B cell (primary cell): Measurements from ENCODE around the gene RNU6-7. TPM values are rescaled to one million over a fixed set of nuclear protein-coding genes. Genes with fewer than 3 reads are reported as not detected.

ENCODE experiments used
- ATAC-seq: fragments of 200-7000 bp; cut with Tn5 transposase; one replicate; pipeline ENCODE4 v1.10.0; 2021; ENCODE audit warnings: low read depth, mild to moderate bottlenecking, moderate number of reproducible peaks, moderate library complexity
- CTCF ChIA-PET: fragments of 350-600 bp; sonication (Branson Sonifier 250); formaldehyde crosslinking; loops from one replicate; lab custom pipeline; 2021; ENCODE audit warnings: antibody characterized with exemption, inconsistent platforms; lab: Charles Lee
- POLR2A ChIA-PET: fragments of 350-600 bp; sonication (Branson Sonifier 250); formaldehyde crosslinking; loops from one replicate; lab custom pipeline; 2021; ENCODE audit warnings: antibody characterized with exemption; lab: Charles Lee
- DNase-seq: peaks from one replicate; pipeline ENCODE4 v3.0.0; 2013
- H2AFZ ChIP-seq: 2 replicates; pipeline ENCODE4 v1.6.1; 2012; ENCODE audit warnings: mild to moderate bottlenecking, low read depth, low read length; ENCODE audit not compliant: insufficient read depth, poor library complexity, severe bottlenecking
- H3K27ac ChIP-seq, 2 donors: 1 replicate in 1 of 2; 2 replicates in 1 of 2; pipeline ENCODE4 v1.5.1; 2012 to 2013; ENCODE audit warnings: low read length in 2 of 2, mild to moderate bottlenecking in 2 of 2, moderate library complexity in 1 of 2
- H3K27me3 ChIP-seq, 4 experiments: fragments of 200-600 bp in 1 of 4; sonication (generic) in 1 of 4; replicated peaks in 1 of 4; 1 replicate in 2 of 4; 2 replicates in 2 of 4; pipeline versions ENCODE4 v1.6.1 to v1.7.0; 2013 to 2016; ENCODE audit warnings: low read length in 3 of 4, mild to moderate bottlenecking in 2 of 4, mixed read lengths in 1 of 4, moderate library complexity in 1 of 4; ENCODE audit not compliant: insufficient read depth in 4 of 4, control insufficient read depth in 3 of 4; ENCODE audit errors: control extremely low read depth in 1 of 4
- H3K36me3 ChIP-seq, 2 experiments: replicated peaks in 1 of 2; 1 replicate in 1 of 2; 2 replicates in 1 of 2; pipeline versions ENCODE4 v1.6.1 to v1.7.1; 2013; ENCODE audit warnings: low read length in 1 of 2; ENCODE audit not compliant: insufficient read depth in 2 of 2, control insufficient read depth in 1 of 2; ENCODE audit errors: control extremely low read depth in 1 of 2, extremely low read depth in 1 of 2
- H3K4me1 ChIP-seq, 2 donors: fragments of 200-600 bp in 1 of 2; sonication (generic) in 1 of 2; 1 replicate in 1 of 2; 2 replicates in 1 of 2; pipeline versions ENCODE4 v1.5.1 to v1.6.1; 2013 to 2017; ENCODE audit warnings: low read length in 2 of 2; ENCODE audit not compliant: control insufficient read depth in 2 of 2, insufficient read depth in 2 of 2
- H3K4me2 ChIP-seq: replicated peaks from 2 replicates; pipeline ENCODE3; 2012; ENCODE audit warnings: mild to moderate bottlenecking, low read depth, low read length; ENCODE audit not compliant: poor library complexity, severe bottlenecking
- H3K4me3 ChIP-seq, 5 experiments: fragments of 200-600 bp in 1 of 5; sonication (generic) in 1 of 5; 1 replicate in 3 of 5; 2 replicates in 2 of 5; pipeline versions ENCODE4 v1.5.1 to v1.7.0; 2011 to 2016; ENCODE audit warnings: low read length in 4 of 5, mild to moderate bottlenecking in 4 of 5, low read depth in 2 of 5, control low read depth in 1 of 5, moderate library complexity in 1 of 5; ENCODE audit not compliant: insufficient read depth in 1 of 5; ENCODE audit errors: control extremely low read depth in 1 of 5, extremely low read depth in 1 of 5
- H3K79me2 ChIP-seq: fragments of 200-600 bp; sonication (generic); one replicate; pipeline ENCODE4 v1.6.0; 2016; ENCODE audit warnings: low read length; ENCODE audit not compliant: control insufficient read depth, insufficient read depth
- H3K9ac ChIP-seq: fragments of 200-600 bp; sonication (generic); 2 replicates; pipeline ENCODE4 v1.6.1; 2017; ENCODE audit warnings: mild to moderate bottlenecking, low read length, moderate library complexity
- H3K9me3 ChIP-seq, 3 donors: one replicate each; pipeline versions ENCODE4 v1.6.1 to v1.7.1; 2013; ENCODE audit warnings: low read length in 2 of 3; ENCODE audit not compliant: control insufficient read depth in 2 of 3, insufficient read depth in 1 of 3; ENCODE audit errors: control extremely low read depth in 1 of 3
- H4K20me1 ChIP-seq: 2 replicates; pipeline ENCODE4 v1.6.0; 2012; ENCODE audit warnings: mild to moderate bottlenecking, low read length; ENCODE audit not compliant: insufficient read depth, control insufficient read depth, poor library complexity, severe bottlenecking
- H3K27ac Mint-ChIP-seq: one replicate; pipeline ENCODE4 v1.8.0; 2021; ENCODE audit warnings: mixed read lengths
- H3K27me3 Mint-ChIP-seq: one replicate; pipeline ENCODE4 v1.8.0; 2021; ENCODE audit warnings: mixed read lengths
- H3K4me1 Mint-ChIP-seq: one replicate; pipeline ENCODE4 v1.8.0; 2021; ENCODE audit warnings: mixed read lengths
- H3K4me3 Mint-ChIP-seq: one replicate; pipeline ENCODE4 v1.8.0; 2021; ENCODE audit warnings: mixed read lengths
- H3K9me3 Mint-ChIP-seq: one replicate; pipeline ENCODE4 v1.8.0; 2022; ENCODE audit warnings: mixed read lengths; ENCODE audit not compliant: insufficient read depth
- CTCF ChIP-seq: fragments of 200-600 bp; IDR thresholded peaks from one replicate; pipeline ENCODE4 v1.8.0; 2022; ENCODE audit warnings: antibody characterized with exemption, mild to moderate bottlenecking
- EZH2 ChIP-seq: IDR thresholded peaks from 2 replicates; pipeline ENCODE4 v1.6.1; 2012; ENCODE audit warnings: borderline replicate concordance, low read depth, mild to moderate bottlenecking, moderate library complexity, low read length; ENCODE audit not compliant: insufficient read depth, poor library complexity, severe bottlenecking
- WGBS: methylation state at CpG from one replicate; pipeline ENCODE4 v1.1.5; 2013; ENCODE audit warnings: missing lambda C conversion rate; ENCODE audit not compliant: insufficient coverage; 5-methylcytosine and 5-hydroxymethylcytosine counted together
- intact Hi-C: fragments of 100-400 bp; cut with micrococcal nuclease; formaldehyde crosslinking; loops from one replicate; pipeline ENCODE4 v1.10.0; 2022
- polyA plus RNA-seq: library from polyadenylated mRNA; depleted of rRNA; stranded (reverse); fragments of >200 nt; gene quantifications from 2 replicates; pipeline ENCODE4 v1.2.3, GENCODE V29; 2012
- total RNA-seq, 2 donors: library from RNA; stranded (reverse); fragments of 120-200 nt in 1 of 2; gene quantifications; 1 replicate in 1 of 2; 2 replicates in 1 of 2; pipeline versions ENCODE4 v1.2.3 to v1.2.4, GENCODE V29; 2013 to 2022

RNU6-7 gene
- total and polyA plus RNA-seq, 2 donors (not counting 1 experiment from before 2014, with no cell fraction given): not detected

DNA sequence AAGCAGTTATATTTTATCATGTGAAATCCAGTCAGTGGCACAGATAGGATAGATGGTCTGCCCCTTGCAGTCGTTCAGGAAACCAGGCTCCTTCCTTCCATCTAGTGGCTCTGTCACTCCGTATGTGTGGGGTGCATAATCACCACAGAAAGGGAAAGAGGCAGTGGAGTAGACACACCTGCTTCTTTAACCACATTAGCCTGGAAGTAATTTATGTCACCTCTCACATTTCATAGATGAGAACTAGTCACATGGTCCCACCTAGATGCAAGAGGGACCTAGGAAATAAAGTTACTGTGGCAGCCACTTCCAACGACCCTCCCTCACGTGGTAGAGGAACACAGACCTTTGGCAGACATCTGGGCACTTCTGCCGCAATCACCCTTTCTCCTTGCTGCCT, 15.5 kb downstream of the RNU6-7 start:
- Histone ChIP-seq H3K4me2 (no peak overlapping the region), H3K9me3 (no peaks in the 10 kb centered on the region), H3K4me1 (no peaks in the 10 kb centered on the region), H2AFZ (no peak overlapping the region), H4K20me1 (no peaks in the 10 kb centered on the region), H3K79me2 (no peaks in the 10 kb centered on the region), H3K9ac (no peak overlapping the region), H3K36me3 (no peaks in the 10 kb centered on the region), H3K27me3 (peaks cover 0 to 2% (median 0%) of the 10 kb centered on the region in 4 experiments), H3K4me3 (no peak overlapping the region), H3K27ac (no peak overlapping the region)
- Mint-ChIP-seq H3K9me3 (no peaks in the 10 kb centered on the region), H3K4me1 (no peaks in the 10 kb centered on the region), H3K4me3 (no peak overlapping the region), H3K27me3 (peaks cover 20% of the 10 kb centered on the region), H3K27ac (no peak overlapping the region)
- ATAC-seq (no peak), DNase-seq (no peak)
- no peak for TF ChIP-seq CTCF
- no peak for TF ChIP-seq EZH2
- CTCF ChIA-PET: no interaction called here
- intact Hi-C loops: no loop called here
- WGBS: no CpG with 5 or more reads among the region's 5 CpGs
- POLR2A ChIA-PET: no interaction called here

GRCh38 chr14:32224737-32225377, 23.0 kb downstream of the RNU6-7 start:
- 78% methylated on average over 5 of the region's 6 CpGs for WGBS

More at GRCh38 chr14:32224737-32225377, 23.0 kb downstream of the RNU6-7 start:
- intact Hi-C loops: no loop called here
- Histone ChIP-seq H3K4me3 (no peak overlapping the region), H3K36me3 (no peaks in the 10 kb centered on the region), H3K9ac (no peak overlapping the region), H2AFZ (no peak overlapping the region), H3K27ac (no peak overlapping the region), H3K4me1 (no peaks in the 10 kb centered on the region), H3K27me3 (no peaks in the 10 kb centered on the region), H3K4me2 (no peak overlapping the region), H3K9me3 (no peaks in the 10 kb centered on the region), H4K20me1 (no peaks in the 10 kb centered on the region), H3K79me2 (no peaks in the 10 kb centered on the region)
- peak; percentile 24 for DNase-seq
- POLR2A ChIA-PET: interaction anchor here (0.7 kb wide), 1 partner anchor 148 kb away, joined by 4 read pairs; no protein-coding TSS in a partner anchor
- Mint-ChIP-seq H3K4me1 (peaks cover 1% of the 10 kb centered on the region), H3K4me3 (no peak overlapping the region), H3K9me3 (no peaks in the 10 kb centered on the region), H3K27ac (no peak overlapping the region), H3K27me3 (peaks cover 23% of the 10 kb centered on the region)
- CTCF ChIA-PET: interaction anchor here (0.9 kb wide), 1 partner anchor 151 kb away, joined by 4 read pairs; no protein-coding TSS in a partner anchor
- peak; percentile 58 for ATAC-seq
- TF ChIP-seq CTCF: peak; percentile 9
- TF ChIP-seq EZH2: no peak
